Measurements from ENCODE around the gene ARPC5.

Gene ARPC5

GRCh38 chr1:183609759-183610452, 25.7 kb downstream of the ARPC5 start:
- DNase-seq: no peak

- no peak for DNase-seq
Measured at GRCh38 chr1:183609313-183609712, 26.3 kb downstream of the ARPC5 start.

- no peak for DNase-seq
Measured at GRCh38 chr1:183607322-183607980, 28.1 kb downstream of the ARPC5 start.

GRCh38 chr1:183605904-183606303, 29.7 kb downstream of the ARPC5 start:
- DNase-seq: no peak

GRCh38 chr1:183604815-183605214, 30.8 kb downstream of the ARPC5 start:
- no peak for DNase-seq

DNA sequence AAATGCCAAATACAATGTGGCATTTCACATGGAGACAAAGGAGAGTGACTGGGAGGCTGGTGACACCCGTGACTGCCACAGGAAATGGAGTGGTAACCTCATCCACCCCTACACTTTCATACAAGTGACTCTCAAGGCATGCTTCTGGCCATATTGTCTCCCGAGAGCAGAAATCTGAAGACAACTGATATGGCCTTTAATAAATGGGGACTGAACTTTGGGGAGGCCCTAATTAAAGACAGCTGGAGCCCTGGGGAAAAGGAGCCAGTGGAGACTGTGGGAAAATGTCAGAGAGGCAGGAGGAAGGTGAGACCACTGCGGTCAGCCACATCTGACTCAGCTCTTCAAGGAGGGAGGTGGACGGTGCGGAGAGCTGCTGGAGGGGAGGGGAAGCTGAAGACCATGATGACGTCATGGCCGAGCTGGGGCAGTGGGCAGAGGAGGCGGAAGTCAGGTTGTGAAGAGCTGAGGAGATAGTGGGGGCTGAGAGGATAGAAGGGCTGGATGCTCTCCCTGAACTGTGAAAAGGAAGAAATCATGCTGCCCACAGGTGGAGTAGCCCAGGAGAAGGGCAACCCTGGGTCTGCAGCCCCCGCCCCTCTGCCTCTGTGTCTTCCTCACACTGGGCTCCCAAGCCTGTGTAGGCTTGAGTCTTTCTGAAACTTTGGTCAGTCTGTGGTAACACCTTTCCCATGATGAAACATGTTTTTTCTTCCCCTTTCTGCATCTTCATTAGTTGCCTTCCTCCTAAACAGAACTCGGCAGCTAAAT, 31.4 kb downstream of the ARPC5 start:
- no peak for DNase-seq

DNA sequence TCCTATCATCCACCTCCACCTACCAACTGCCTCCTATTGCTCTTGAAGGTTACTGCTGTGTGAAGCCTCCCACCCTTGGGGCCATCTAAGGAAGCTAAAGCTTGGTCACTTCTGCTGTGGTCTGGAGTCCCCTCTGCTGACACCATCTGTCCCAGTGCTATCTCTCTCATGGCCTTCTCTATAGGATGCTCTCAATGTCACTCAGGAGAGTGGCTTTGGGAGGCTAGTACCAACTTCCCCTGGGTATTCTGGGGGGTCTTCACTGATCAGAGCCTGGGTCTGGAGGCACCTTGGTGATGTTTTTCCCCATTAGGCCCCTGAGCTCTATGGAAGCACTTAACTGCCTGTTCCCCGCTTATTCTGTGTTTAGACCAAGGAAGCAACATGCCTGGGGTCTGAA, 33.1 kb downstream of the ARPC5 start:
- no peak for DNase-seq

GRCh38 chr1:183600634-183601033, 34.9 kb downstream of the ARPC5 start:
- DNase-seq: no peak

DNA sequence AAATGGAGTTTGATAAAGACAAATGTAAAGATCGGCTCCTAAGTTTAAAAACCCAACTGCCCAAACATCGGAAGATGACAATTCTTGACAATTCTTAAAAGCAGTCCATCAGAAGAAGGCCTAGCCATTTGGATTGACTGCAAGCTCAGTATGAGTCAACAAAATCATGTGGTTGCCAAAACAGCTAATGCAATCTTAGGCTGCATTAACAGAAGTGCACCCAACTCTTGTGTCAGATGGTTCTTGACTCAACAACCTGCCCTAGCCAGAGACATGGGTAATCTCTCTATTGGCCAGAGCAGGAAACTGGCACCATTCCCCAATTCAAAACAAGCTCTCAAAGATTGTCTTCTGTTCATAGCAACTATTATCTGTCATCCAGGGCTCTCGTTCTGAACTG, 35.4 kb downstream of the ARPC5 start:
- no peak for DNase-seq

- no peak for DNase-seq
Measured at GRCh38 chr1:183598386-183598785, 37.2 kb downstream of the ARPC5 start.

- no peak for DNase-seq
Measured at GRCh38 chr1:183597656-183598347, 37.8 kb downstream of the ARPC5 start.

DNA sequence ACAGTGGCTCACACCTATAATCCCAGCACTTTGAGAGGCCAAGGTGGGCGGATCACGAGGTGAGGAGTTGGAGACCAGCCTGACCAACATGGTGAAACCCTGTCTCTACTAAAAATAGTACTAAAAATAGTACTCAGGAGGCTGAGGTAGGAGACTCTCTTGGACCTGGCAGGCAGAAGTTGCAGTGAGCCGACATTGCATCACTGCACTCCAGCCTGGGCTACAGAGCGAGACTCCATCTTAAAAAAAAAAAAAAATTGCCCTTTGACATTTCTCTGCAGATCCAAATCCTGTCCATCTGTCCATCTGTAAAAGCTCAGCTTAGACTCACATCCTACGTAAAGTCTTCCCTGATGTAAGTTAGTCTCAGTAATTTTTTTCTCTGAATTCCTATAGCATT, 39.1 kb downstream of the ARPC5 start:
- DNase-seq: no peak

DNA sequence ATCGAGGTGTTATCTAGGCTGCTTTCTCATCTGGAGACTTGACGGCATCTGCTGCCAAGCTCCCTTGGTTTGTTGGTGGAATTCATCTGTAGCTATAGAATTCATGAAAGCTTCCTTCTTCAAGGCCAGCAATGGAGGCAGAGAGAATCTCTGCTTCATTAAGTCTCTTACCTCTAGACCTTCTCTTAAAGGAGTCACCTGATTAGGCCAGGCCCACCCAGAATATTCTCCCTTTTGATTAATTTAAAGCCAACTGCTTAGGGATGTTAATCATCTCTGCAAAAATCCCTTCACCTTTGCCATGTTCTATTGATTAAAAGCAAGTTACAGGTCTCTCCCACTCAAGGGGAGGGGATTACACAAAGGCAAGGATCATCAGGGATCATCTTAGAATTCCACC, 40.0 kb downstream of the ARPC5 start:
- DNase-seq: no peak

GRCh38 chr1:183593356-183593755, 42.2 kb downstream of the ARPC5 start:
- DNase-seq: no peak

DNA sequence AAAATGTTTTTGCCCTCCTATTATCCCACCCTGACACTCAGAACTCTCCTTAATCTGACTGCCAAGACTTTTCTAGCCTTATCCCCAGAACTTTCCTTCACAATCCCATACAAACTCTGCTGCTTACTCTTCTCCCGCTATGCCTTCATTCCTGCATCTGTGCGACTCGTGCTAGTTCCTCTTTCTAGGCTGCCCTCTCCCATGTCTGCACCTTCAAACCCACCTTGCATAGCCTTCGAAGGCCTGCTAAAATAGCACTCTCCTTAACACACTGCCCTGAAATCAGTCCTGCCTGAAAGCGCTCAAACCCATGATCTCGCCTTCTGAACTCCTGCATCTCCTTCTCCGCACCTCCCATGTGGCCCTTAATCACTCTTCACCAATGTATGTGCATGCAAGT, 42.9 kb downstream of the ARPC5 start:
- DNase-seq: no peak

DNA sequence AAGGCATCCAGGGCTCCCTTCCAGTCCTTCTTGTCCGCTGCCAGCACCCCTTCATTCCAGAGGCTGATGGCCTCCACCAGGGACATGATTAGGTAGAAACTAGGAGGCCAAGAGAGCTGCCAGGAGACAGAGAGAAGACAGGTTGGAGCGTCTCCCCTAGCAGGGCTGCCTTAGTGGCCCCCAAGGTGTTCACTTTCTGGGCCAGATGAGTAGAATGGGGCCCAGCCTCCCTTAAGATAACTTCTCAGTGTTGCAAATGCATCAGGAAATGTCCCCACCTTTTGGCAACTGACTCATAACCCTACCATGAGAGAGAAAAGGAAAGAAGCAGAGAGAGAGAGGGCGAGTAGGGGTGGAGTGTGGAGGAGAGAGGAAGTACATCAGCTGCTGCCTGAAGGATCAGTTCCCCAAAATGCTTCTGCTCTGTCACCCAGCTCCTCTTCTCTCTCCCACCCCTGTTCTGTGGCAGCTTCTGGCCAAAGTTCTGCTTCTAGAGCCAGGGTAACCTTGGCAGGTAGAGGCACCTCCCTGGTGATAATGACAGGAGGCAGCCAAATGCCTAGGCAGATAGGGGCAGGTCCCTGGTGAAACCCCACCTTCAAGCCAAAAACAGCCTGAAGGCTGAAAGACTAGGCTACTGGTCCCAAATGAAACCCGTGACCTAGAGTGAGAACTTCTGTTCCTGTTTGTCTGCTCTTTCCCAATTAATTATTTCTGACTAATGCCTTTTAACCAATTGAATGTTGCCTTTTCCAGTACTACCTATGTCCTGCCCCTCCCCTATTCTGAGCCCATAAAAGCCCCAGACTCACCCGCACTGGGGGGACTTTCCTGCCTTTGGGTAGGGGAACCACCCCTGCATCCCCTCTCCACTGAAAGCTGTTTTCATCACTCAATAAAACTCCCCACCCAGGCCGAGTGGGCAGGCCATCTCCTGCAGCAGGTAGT, 45.1 kb downstream of the ARPC5 start, which contains the start of gene NCF2:
Gene NCF2 (minus strand): TSS at position 216 of the 948 bp plus-strand sequence. CDS start 130 bp downstream, at position 86.
- DNase-seq: no peak

DNA sequence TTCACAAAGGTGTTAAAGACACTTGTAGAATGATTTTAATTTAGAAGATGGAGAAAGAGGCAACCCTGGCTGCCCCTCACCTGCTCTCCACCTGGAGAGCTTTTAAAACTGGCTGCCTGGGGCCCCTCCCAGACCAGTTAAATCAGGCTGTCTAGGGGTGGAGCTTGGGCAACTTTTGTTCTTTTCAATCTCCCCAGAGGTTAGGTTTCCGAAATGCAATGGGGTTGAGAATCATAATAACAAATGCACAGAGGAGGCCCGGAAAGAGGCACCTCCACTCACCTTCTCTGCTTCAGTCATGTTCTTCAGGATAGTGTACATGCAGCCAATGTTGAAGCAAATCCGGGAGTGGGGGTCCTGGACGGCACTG, 45.7 kb downstream of the ARPC5 start:
- no peak for DNase-seq

DNA sequence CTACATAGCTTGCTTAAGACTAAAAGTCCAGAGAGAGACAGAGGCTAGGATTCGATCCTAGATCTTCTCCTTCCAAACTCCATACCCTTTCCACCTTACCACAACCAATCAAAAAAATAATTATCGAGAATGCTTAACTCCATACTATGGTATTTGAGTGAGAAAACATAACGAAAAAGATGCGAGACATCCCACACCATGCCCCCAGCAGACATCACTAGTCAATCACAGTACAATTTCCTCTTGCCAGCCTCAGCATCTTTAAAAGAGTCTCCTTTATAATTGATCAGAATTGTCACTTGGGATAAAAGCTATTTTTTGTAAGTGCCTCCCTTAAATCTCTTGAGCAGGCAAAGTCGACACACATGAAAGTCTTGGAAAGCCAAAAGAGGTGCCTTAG, 46.2 kb downstream of the ARPC5 start:
- DNase-seq: no peak

- no peak for DNase-seq
Measured at GRCh38 chr1:183588827-183589226, 46.8 kb downstream of the ARPC5 start.

DNA sequence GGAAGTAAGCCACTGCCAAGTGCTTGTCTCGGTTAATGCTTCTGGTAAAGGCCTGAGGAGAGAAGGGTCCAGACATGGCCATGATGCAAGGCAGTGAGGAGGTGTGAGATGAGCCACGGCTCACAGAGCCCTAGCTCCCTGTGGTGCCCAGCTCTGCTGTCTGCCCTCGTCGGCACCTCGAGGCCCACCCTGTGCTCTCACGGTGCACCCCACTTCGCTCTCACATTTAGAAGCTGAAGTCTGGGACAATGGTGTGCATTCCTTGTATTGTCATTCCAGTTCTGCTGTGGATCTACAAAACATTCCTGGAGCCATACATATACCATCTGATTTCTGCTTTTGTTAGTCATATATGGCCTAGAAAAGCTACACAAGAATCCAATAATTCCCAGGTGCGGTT, 48.7 kb downstream of the ARPC5 start:
- DNase-seq: no peak

GRCh38 chr1:183586455-183586854, 49.1 kb downstream of the ARPC5 start:
- no peak for DNase-seq

DNA sequence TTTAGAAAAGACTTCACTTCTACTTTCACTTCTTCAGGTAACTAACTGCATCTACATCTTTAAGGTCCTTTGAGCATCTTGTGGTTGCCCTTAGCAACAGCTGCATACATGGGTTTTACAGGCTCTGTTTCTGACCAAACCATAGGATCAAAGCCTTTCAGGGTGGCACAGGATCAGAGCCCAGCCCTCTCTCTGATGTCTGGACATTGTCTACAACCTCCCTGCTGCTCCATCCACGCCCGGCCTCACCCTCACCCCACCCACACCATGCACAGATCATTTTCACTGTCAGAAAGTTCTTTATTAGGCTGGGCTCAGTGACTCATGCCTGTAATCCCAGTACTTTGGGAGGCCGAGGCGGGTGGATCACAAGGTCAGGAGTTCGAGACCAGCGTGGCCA, 50.5 kb downstream of the ARPC5 start:
- no peak for DNase-seq
